Activated T-helper 1 cell treated with anti-CD3 and anti-CD28 coated beads, Interleukin-12 subunit alpha, Interleukin-12 subunit beta, Interleukin-2, Interleukin-4 antibody, amounts not matched to agents 30 ng/mL and 10 ng/mL and 1 ng/mL, durations not matched to agents 14 hours and 24 hours and 36 hours (primary cell): ENCODE results near the gene ADGRV1. TPM values are rescaled to one million over a fixed set of nuclear protein-coding genes. Genes with fewer than 3 reads are reported as not detected.
"Not testable (repeated sequence)": the region's sequence is repeated elsewhere in the genome, so short reads cannot be mapped to it uniquely, and the experiment has no call there.

Source experiments
- DNase-seq: peaks from one replicate; pipeline ENCODE4 v3.0.0; 2021; ENCODE audit warnings: low spot score
- H3K27ac Mint-ChIP-seq: one replicate; pipeline ENCODE4 v1.8.0; 2021; ENCODE audit warnings: mild to moderate bottlenecking, mixed read lengths
- H3K27me3 Mint-ChIP-seq: one replicate; pipeline ENCODE4 v1.8.0; 2022; ENCODE audit warnings: mild to moderate bottlenecking, moderate library complexity, mixed read lengths; ENCODE audit not compliant: insufficient read depth
- H3K36me3 Mint-ChIP-seq: one replicate; pipeline ENCODE4 v1.8.0; 2021; ENCODE audit warnings: low read depth, mixed read lengths
- H3K4me1 Mint-ChIP-seq: one replicate; pipeline ENCODE4 v1.8.0; 2021; ENCODE audit warnings: low read depth, mixed read lengths
- H3K4me3 Mint-ChIP-seq: one replicate; pipeline ENCODE4 v1.8.0; 2021; ENCODE audit warnings: mild to moderate bottlenecking, moderate library complexity, mixed read lengths
- H3K9me3 Mint-ChIP-seq: one replicate; pipeline ENCODE4 v1.8.0; 2021; ENCODE audit warnings: mixed read lengths
- intact Hi-C: fragments of 100-400 bp; cut with micrococcal nuclease; formaldehyde crosslinking; loops from one replicate; pipeline ENCODE4 v1.15.1; 2024
- total RNA-seq: library from RNA; stranded (reverse); gene quantifications from 2 replicates; pipeline ENCODE4 v1.2.3, GENCODE V29; 2022

ADGRV1 gene
- total RNA-seq, 1 donor from 2014 or later: 0.05 TPM

- H3K36me3 Mint-ChIP-seq, H3K9me3 Mint-ChIP-seq, H3K4me3 Mint-ChIP-seq, intact Hi-C loops, H3K4me1 Mint-ChIP-seq, DNase-seq, H3K27me3 Mint-ChIP-seq, H3K27ac Mint-ChIP-seq: not testable (repeated sequence)
Observed at GRCh38 chr5:91012867-91013266, 454.3 kb downstream of the ADGRV1 start.

- Mint-ChIP-seq H3K27ac (no peak overlapping the region), H3K36me3 (no peaks in the 10 kb centered on the region), H3K9me3 (peaks cover 7% of the 10 kb centered on the region), H3K4me1 (no peaks in the 10 kb centered on the region), H3K4me3 (no peak overlapping the region), H3K27me3 (peaks cover 9% of the 10 kb centered on the region)
- intact Hi-C loops: no loop called here
- DNase-seq: no peak
Observed at GRCh38 chr5:91016322-91016721, 457.7 kb downstream of the ADGRV1 start.

- intact Hi-C loops: no loop called here
- H3K9me3 Mint-ChIP-seq: peaks cover 7% of the 10 kb centered on the region
- DNase-seq: no peak
- H3K4me1 Mint-ChIP-seq: no peaks in the 10 kb centered on the region
- no peaks in the 10 kb centered on the region for H3K36me3 Mint-ChIP-seq
- no peak overlapping the region for H3K27ac Mint-ChIP-seq
- H3K4me3 Mint-ChIP-seq: no peak overlapping the region
- H3K27me3 Mint-ChIP-seq: peaks cover 9% of the 10 kb centered on the region
Observed at GRCh38 chr5:91016954-91017700, 458.5 kb downstream of the ADGRV1 start.

- no peak overlapping the region for H3K4me3 Mint-ChIP-seq
- H3K27ac Mint-ChIP-seq: no peak overlapping the region
- peaks cover 7% of the 10 kb centered on the region for H3K27me3 Mint-ChIP-seq
- H3K36me3 Mint-ChIP-seq: no peaks in the 10 kb centered on the region
- intact Hi-C loops: no loop called here
- DNase-seq: no peak
- H3K4me1 Mint-ChIP-seq: no peaks in the 10 kb centered on the region
- peaks cover 7% of the 10 kb centered on the region for H3K9me3 Mint-ChIP-seq
Observed at GRCh38 chr5:91018200-91018599, 459.6 kb downstream of the ADGRV1 start.

- Mint-ChIP-seq H3K27me3 (peaks cover 6% of the 10 kb centered on the region), H3K4me3 (no peak overlapping the region), H3K27ac (no peak overlapping the region), H3K9me3 (peaks cover 7% of the 10 kb centered on the region), H3K4me1 (no peaks in the 10 kb centered on the region), H3K36me3 (no peaks in the 10 kb centered on the region)
- intact Hi-C loops: no loop called here
- no peak for DNase-seq
Observed at GRCh38 chr5:91018712-91019371, 460.2 kb downstream of the ADGRV1 start.

- Mint-ChIP-seq H3K27ac (no peak overlapping the region), H3K4me3 (no peak overlapping the region), H3K27me3 (peaks cover 6% of the 10 kb centered on the region), H3K9me3 (peaks cover under 1% of the 10 kb centered on the region), H3K4me1 (no peaks in the 10 kb centered on the region), H3K36me3 (no peaks in the 10 kb centered on the region)
- DNase-seq: no peak
- intact Hi-C loops: no loop called here
Observed at GRCh38 chr5:91020065-91020800, 461.6 kb downstream of the ADGRV1 start.

GRCh38 chr5:91022518-91022917 lies 463.9 kb downstream of the ADGRV1 start:
- Mint-ChIP-seq H3K27me3 (peaks cover 5% of the 10 kb centered on the region), H3K36me3 (no peaks in the 10 kb centered on the region)

GRCh38 chr5:91024206-91024605 lies 465.6 kb downstream of the ADGRV1 start:
- Mint-ChIP-seq H3K27me3 (peaks cover 7% of the 10 kb centered on the region), H3K9me3 (no peaks in the 10 kb centered on the region), H3K4me1 (no peaks in the 10 kb centered on the region), H3K27ac (no peak overlapping the region), H3K4me3 (no peak overlapping the region), H3K36me3 (peaks cover 1% of the 10 kb centered on the region)
- no peak for DNase-seq
- intact Hi-C loops: no loop called here

More at GRCh38 chr5:91022518-91022917, 463.9 kb downstream of the ADGRV1 start:
- intact Hi-C loops: no loop called here
- Mint-ChIP-seq H3K27ac (no peak overlapping the region), H3K4me3 (no peak overlapping the region), H3K9me3 (no peaks in the 10 kb centered on the region), H3K4me1 (no peaks in the 10 kb centered on the region)
- DNase-seq: no peak

GRCh38 chr5:91024727-91025126 lies 466.1 kb downstream of the ADGRV1 start:
- no peak overlapping the region for H3K4me3 Mint-ChIP-seq
- no peak overlapping the region for H3K27ac Mint-ChIP-seq
- intact Hi-C loops: no loop called here
- peaks cover 1% of the 10 kb centered on the region for H3K36me3 Mint-ChIP-seq
- no peak for DNase-seq
- H3K4me1 Mint-ChIP-seq: no peaks in the 10 kb centered on the region
- H3K9me3 Mint-ChIP-seq: no peaks in the 10 kb centered on the region
- peaks cover 7% of the 10 kb centered on the region for H3K27me3 Mint-ChIP-seq

GRCh38 chr5:91025449-91025848 lies 466.9 kb downstream of the ADGRV1 start:
- H3K4me1 Mint-ChIP-seq: no peaks in the 10 kb centered on the region
- peaks cover 1% of the 10 kb centered on the region for H3K36me3 Mint-ChIP-seq
- H3K4me3 Mint-ChIP-seq: no peak overlapping the region
- no peak overlapping the region for H3K27ac Mint-ChIP-seq
- H3K27me3 Mint-ChIP-seq: peaks cover 7% of the 10 kb centered on the region
- intact Hi-C loops: no loop called here
- DNase-seq: no peak
- no peaks in the 10 kb centered on the region for H3K9me3 Mint-ChIP-seq

GRCh38 chr5:91025956-91026355 lies 467.4 kb downstream of the ADGRV1 start:
- no peak for DNase-seq
- Mint-ChIP-seq H3K9me3 (no peaks in the 10 kb centered on the region), H3K4me1 (no peaks in the 10 kb centered on the region), H3K27ac (no peak overlapping the region), H3K36me3 (peaks cover 1% of the 10 kb centered on the region), H3K4me3 (no peak overlapping the region), H3K27me3 (peaks cover 7% of the 10 kb centered on the region)
- intact Hi-C loops: no loop called here

GRCh38 chr5:91026466-91026865 lies 467.9 kb downstream of the ADGRV1 start:
- Mint-ChIP-seq H3K27me3 (peaks cover 7% of the 10 kb centered on the region), H3K4me3 (no peak overlapping the region), H3K27ac (no peak overlapping the region), H3K9me3 (no peaks in the 10 kb centered on the region), H3K4me1 (no peaks in the 10 kb centered on the region), H3K36me3 (peaks cover 1% of the 10 kb centered on the region)
- DNase-seq: no peak
- intact Hi-C loops: no loop called here
